Measurements from ENCODE around the gene CARD14.
A peak's percentile ranks its signal among the peaks of the same experiment; 100 is the strongest.

The CARD14 gene

DNA sequence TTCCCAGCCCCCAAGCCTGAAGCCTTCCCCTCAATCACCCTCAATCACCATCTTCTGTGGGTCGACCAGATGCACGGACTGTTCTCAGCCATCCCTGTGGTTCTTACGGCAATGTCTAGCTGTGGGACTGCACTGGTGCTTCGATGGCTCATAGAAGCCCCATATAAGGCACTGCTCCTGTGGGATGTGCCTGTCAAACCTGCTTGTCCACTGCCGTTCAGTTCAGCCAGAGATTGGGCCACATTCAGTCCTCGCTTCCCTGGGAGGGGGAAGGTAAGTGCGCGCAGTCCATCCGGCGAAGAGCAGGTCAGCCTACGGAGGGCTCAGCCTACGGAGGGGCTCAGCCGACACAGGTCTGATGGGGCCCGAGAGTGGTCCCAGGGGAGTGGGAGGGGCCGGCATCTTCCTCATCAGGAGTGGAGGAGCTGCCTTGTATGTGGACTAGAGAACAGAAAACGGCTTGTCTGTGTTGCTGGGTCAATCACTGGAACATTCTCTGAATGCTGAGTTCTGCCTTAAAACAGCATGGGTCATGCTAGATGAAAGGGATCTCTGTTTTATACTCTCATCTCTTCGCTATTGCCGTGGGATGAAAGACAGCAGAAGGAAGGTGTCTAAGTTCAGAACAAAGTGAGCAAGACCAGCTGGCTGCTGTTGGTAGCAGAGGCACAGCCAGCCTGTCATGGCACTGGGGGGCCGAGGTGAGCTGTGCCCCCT lies at the start of gene CARD14:
CARD14 (plus strand) TSS at position 247 of the 717 bp plus-strand sequence. CDS start 11,409 bp downstream, outside the sequence.
- DNase-seq, result no peak

DNA sequence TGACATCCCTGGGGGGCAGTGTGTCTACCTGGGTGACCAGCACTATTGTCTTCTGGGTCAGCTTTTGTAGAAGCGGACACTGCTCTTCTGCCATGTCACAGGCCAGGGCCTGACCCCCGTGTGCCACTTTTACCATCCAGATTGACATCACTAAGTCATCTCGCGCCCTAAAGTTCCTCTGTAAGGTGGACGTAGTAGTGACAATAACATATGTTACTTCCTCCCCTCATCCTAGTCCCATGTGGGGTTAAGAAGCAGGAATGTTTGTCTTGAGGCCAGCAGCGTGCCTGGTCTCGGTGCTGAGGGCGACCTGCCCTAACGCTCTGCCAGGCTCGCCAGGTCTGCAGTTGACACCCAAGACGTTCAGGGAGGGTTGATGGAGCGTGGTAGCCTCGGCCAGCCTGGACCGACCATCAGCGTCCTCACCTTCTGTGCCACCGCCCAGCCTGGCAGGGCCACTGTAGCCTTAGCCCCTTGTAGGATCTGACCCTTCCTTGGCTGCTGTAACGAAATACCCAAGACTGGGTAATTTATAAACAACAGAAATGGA lies 47.7 kb upstream of the CARD14 start:
- DNase-seq, result no peak

DNA sequence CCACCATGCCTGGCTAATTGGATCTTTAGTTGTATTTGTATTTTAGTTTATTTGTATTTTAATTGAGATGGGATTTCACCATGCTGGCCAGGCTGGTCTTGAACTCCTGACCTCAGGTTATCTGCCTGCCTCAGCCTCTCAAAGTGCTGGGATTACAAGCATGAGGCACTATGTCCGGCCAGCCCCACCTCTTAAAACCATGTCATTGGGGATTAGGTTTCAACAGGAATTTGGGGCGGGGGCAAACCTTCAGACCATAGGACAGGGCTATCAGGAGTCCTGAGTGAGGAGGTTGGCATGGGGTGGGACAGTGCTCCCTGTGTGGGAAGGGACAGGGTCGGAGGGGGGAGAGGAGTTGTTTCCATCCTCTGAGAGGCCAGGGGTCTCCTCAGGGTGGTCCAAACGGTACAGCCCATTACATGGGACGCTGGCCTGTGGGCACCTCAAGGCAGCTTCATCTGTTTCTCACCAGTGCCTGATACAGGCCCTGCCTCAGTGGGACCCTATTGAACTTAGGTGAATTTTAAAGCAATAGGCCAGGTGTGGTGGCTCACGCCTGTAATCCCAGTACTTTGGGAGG lies 46.8 kb upstream of the CARD14 start:
- no peak for DNase-seq

DNA sequence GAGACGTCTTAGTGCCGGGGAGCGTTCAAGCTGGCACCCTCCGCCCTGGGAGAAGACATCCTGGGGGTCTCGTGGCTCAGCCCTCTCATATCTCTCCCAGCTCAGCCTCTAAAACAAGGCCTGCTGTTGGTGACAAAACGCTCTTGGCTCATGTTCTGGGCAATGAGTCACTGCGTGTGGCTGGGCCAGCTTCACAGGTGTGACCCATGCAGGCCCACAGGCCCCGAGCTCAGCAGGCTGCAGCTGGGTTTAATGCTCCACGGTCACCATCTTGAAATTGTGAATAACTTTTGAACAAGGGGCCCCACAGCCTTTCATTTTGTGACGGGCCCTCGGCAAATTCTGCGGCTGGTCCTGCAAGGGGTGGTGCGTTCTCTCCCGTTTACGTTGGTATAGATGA lies 46.0 kb upstream of the CARD14 start:
- no peak for DNase-seq

DNA sequence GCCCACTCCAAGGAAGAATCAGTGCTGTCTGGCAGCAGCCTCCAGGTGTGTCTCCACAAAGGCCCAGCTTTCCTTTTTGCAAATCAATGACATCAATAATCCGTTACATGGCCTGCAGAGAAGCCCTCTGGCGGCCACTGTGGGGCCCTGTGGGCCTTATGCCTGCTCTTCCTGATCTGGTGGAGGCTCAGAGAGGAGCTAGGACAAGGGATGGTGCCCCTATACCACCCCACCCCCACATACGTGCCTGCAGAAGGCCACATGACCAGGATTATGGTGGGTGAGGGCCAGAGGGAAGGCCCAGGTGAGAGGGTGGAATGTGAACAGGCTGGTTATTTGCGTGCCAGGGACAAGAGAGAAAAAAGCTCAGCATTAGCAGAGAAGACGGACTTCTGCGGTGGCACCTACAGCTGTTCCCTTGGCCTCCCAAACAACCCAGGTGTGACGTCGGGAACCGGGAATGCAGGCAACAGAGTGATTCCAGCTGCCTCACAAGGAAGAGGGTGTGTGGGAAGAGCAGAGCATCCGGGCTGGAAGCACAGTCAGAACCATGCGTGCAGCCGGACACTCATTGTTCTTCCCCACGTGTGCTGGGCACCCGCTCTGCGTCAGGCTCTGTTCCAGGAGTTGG lies 45.4 kb upstream of the CARD14 start:
- DNase-seq, result no peak

DNA sequence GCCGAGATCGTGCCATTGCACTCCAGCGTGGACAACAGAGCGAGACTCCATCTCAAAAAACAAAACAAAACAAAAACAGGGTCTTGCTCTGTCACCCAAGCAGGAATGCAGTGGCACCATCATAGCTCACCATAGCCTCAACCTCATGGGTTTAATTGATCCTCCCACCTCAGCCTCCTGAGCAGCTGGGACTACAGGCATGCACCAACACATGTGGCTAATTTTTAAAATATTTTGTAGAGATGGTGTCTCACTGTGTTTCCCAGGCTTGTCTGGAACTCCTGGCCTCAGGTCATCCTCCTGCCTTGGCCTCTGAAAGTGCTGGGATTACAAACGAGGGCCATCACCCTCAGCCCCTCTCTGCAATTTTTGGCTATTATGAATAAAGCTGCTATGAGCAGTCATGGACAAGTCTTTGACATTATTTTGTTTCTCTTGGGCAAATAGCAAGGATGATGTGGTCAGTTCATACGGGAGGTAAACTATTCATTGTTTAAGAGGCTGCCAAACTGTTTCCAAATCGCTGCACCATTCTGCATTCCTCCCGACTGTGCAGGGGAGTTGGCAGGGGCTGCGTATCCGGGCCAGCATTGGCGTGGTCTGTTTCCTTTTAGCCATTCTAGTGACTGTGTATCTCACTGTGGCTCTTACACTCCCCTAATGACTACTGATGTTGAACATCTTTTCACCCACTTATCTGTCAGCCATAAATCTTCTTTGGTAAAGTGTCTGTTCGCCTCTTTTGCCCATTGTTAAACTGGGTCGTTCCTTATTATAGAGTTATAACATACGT lies 44.0 kb upstream of the CARD14 start:
- DNase-seq, result no peak

DNA sequence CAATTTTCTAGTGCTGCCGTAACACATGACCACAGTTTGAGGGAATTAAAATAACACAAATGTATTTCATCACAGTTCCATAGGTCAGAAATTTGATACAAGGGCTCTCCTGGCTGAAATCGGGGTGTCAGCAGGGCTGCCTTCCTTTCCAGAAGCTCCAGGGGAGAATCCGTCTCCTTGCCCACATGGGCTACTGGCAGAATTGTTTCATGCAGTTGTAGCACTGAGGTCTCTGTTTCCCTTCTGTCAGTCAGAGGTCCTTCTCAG lies 43.4 kb upstream of the CARD14 start:
- no peak for DNase-seq

DNA sequence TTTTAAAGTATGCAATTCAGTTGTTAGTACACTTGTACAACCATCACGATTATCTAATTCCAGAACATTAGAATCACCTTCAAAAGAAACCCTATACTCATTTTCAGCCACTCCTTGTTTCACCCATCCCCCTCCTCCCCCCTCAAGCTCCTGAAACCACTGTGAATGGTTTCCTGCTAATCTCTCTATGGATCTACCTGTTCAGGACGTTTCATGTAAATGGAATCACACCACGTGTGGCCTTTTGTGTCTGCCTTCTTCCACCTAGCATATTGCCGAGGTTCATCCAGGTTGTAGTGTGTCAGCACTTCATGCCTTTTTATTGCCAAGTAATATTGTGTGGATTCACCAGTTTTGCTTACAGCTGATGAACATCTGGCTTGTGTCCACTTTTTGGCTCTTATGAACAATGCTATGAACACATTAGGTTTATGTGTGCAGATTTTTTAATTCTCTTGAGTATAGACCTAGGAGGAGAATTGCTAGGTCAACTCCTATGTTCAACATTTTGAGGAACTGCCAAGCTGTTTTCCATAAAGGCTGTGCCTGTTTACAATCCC lies 40.7 kb upstream of the CARD14 start:
- DNase-seq, result no peak

DNA sequence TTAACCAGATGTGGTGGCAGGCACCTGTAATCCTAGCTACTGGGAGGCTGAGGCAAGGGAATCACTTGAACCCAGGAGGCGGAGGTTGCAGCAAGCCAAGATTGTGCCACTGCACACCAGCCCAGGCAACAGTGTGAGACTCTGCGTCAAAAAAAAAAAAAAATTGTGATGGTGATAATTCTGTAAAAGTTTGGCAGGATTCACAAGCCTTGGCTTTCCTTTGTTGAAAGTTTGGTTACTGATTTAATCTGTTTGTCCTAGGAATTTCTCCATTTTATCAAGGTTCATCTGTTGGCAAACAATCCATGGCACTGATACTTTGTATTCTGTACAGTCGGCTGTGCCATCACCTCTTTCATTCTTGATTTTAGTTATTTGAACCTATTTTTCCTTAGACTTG lies 38.8 kb upstream of the CARD14 start:
- no peak for DNase-seq

DNA sequence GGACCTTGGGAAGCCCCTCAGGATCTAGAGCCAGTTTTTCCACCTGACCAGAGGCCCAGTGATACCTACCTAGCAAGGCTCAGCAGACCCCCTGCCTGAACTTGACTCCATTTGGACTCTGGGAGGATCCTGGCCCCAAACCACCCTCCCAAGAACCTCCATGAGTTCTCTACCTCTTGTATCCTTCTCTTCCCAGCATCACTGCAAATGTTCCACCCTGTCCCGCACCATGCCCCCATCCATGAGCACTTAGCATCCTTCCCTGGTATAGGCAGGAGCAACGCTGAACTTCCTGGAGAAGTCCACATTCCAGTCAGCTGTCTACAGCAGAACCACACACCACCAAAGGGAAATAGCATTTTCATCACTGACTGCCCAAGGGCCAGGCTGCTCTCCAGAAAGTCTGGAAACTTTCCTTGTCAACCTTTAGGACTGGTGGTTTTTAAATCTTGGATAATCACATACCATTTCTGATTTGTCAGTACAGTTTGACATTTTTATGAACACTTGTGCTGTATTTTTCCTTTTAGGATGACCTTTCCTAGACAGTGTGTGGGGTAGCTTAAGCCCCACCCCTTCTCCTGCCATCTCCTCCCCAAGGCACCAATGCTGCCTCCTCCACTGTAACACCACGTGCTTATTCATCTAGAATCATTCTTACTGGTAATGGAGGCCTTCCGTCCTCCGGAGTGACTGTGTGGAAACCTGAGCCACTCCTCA lies 36.8 kb upstream of the CARD14 start:
- no peak for DNase-seq

DNA sequence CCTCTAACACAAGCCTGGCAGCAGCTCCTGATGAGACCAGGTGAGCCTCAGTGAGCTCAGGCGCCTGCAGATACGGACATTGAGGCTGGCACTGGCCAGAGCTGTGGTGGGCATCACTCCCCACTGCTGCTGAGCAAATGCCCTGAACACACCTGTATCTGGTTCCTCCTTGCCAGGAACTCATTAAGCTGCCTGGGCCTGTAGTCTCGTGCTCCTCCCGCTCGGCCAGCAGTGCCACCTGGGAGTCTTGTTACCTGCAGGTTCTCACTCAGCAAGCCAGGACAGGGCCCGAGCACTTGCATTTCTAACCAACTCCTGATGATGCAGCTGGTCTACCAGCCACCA lies 36.2 kb upstream of the CARD14 start:
- no peak for DNase-seq

DNA sequence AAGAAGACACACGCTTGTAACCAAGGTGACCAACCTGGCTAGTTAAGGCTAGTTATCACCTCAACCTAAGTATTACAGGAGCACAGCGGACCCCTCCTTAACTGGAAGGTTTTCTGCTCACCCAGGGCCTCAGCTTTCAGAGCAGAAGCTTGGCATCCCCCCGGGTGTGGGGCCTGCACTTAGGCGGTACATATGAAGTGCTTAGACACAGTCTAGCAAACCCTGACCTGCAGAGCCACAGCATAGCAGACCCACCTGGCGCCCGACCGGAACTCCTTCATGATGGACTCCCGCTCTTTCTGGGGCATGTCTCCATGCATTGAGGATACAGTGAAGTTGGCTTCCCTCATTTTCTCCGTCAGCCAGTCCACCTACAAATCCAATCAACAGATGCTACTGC lies 32.7 kb upstream of the CARD14 start:
- no peak for DNase-seq

DNA sequence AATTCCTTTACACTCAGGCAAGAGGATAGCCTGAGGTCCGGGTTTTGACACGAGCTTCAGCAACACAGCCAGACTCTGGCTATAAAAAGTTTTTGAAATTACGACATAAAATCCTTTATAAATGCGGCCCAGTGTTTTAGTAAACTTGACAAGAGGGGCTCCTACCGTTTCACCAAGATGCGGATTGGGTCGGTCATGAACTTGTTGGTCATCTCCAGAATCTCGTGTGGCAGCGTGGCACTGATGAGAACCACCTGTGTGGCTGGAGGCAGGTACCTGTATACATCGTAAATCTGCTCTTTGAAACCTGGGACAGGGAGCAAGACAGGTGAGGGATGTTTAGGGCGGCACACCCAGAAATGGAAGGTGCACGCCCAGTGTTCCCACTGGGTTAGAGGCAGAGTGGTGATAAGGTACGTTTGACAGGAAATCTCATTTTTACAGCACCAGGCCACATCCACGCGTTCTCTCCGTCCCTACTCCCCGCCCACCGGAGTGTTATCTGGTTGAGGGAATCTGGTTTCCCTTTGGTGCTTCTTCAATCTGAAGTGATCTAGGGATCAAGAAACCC lies 30.9 kb upstream of the CARD14 start:
- no peak for DNase-seq

DNA sequence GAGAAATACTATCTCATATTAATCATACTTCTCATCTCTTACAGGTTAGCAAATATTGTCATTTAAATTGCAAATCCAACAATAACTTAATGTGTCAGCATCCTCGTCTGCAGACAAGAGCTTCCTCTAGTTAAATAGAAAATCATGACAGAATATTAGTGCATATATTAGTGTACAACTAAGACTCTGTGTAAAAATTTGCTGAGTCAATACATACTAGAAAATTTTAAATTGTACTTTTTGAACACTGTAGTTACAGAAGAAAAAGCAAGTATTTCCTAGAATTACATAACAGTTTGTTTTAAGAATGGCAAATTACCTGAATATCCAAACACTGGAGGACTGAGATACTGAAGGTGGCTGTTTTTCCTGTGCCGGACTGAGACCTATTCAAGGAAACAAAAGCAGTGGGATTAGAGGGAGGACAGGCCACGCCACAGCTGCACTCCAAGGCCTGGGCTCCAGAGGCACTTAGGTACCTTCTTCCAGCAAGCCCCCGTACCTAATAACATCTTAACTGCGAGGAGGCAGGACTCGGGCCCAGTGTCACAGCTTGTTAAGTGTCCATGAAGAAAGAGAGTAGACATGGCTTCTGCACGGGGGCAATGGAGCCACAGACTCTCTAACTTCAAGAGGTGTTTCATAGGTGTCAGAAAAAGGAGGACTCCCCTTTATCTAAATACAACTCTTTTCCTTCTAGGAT lies 28.2 kb upstream of the CARD14 start:
- no peak for DNase-seq

DNA sequence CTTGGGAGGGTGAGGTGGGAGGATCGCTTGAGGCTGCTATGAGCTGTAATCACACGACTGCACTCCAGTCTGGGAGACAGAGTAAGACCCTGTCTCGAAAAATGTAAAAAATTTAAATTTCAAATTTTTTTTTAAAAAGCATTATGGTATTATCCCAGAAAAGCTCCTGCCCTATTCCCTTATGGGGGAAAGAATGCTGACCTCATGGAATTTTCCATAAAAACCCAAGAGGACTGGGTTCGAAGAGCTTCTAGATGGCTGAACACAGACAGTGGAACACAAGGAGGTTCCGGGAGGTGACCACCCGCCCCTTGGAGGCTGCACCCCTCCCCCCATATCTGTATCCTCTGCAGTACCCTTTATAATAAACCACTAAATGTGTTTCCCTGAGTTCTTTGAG lies 26.9 kb upstream of the CARD14 start:
- DNase-seq, result no peak

DNA sequence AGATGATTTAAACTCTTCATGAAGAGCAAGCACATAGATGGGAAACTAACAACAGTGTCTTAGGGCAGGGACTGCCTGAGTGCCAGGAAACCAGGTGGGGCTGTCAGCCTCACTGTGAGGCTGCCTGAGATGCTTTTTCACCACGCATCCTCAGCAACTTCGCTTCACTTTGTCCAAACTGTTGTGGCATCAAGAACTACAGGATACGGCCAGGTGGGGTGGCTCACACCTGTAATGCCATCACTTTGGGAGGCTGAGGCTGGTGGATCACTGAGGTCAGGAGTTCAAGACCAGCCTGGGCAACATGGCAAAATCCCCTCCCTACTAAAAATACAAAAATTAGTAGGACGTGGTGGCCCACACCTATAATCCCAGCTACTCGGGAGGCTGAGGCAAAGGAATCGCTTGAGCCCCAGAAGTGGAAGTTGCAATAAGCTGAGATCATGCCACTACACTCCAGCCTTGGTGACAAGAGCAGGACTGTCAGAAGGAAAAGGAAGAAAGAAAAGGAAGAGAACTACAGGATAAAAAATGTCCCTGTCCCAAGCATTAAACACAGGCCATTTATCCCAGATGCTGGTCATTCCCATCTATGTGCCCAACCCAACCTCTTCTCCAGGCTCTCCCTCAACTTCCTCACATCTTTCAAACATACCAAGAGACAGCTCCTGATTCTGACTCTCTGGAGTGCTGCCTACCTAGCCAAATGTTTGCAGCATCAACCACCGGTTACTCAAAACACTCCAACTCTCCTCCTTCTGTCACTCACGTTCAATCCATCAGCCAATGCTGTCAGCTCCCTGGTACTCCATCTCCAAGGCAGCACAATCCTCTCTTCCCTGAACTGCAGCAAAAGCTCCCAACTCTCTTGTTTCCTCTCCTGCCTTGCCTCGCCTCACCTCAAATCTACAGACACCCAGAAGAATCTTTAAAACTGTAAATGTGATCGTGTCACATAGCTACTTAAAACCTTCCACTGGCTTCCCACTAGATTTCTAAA lies 24.5 kb upstream of the CARD14 start:
- DNase-seq, result no peak

DNA sequence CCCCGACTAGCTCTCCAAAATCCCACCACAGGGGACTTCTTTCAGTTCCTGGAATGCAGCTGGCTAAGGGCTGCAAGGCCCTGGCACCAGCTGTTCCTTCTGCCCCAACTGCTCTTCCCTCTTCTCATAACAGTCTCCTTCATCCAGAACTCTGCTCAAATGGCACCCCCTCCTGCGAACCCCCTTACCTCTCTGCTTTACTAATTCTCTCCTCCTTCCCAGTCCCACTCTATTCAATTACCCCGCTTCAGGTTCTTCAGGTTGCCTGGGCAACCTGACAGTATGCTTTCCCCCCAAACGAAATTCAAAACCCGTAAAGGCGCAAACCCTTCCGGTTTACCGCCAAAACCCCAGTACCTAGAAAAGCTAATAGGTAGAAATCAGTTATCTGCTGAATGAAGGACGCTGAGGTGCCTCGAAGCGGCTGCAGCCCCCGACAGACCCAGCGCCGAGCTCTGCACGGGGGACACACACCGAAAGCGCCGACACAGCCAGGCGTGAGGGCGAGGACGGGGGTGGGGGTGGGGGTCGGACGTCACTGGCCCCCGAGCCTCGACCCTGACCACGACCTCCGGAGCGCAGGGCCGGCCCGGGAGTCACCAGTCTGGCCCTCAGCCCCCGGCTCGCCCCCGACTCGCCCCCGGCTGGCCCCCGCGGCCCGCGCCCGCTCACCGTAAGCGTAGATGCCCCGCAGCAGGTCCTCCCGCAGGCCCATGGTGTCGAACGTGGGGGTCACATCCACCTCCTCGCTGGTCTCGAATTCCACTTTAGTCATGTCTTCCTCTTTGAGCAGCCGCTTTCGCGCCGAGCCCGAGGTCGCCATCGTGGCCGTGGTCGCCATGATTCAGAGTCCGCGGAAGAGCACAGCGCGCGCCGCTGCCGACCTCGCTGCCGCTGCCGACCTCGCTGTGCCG lies 23.5 kb upstream of the CARD14 start:
- no peak for DNase-seq

DNA sequence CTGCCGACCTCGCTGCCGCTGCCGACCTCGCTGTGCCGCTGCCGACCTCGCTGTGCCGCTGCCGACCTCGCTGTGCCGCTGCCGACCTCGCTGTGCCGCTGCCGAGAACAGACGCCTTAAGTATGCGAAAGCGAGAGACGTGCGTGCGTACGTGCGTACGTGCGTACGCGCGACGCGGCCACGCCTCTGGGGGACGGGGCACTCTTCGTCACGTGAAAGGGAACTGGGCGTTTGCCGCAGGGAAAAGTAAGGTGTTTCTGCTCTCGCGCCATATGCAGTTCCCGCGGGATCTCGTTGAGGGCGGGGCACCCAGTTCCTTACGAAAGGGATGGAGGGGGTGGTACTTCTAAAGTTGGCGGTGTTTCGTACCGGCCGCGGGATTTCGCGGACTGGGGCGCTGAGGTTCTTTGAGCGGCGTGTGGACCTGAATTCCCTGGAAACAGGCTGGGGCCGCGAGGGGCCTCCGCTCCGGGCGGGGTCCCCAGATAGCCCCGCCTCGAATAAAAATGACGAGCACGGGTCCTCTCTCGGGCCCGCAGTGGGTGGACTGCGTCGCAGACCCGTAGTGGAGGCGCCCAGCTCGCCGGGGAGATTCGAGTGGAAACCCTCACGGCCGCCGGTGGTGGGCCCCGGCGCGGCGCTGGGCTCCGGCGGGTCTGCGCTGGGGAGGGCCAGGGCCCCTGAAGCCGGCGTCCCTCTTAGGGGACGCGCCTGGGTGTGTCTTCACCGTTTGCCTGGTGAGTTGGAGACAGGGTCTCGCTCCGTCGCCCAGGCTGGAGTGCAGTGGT lies 22.6 kb upstream of the CARD14 start, which contains the start of gene EIF4A3:
EIF4A3 (minus strand) TSS at position 94 of the 788 bp plus-strand sequence. CDS start 167 bp downstream, outside the sequence.
- DNase-seq, result peak; percentile 96

Measured in NCI-H2081 treated with DMSO at 0.1 percent for 48 hours (cell line).